Measurements from ENCODE around the gene SCAMP4. TPM values are rescaled to one million over a fixed set of nuclear protein-coding genes. Genes with fewer than 3 reads are reported as not detected.

Gene SCAMP4
- total and polyA plus RNA-seq, 9 of the 15 experiments (the other 6 are each of a cell fraction or from before 2014, with no cell fraction given) = 0.81 to 45.9 (median 12.8) TPM

GRCh38 chr19:1905110-1905862 lies at the start of gene SCAMP4, which contains the start of gene ADAT3 (continued):
- TF ChIP-seq E2F8 (IDR thresholded peaks at IDR 0.05; ENCODE audit: low read depth, partially characterized antibody) = peak; percentile 60
- no peak for TF ChIP-seq ZNF436 (CRISPR knock-in tag; IDR thresholded peaks at IDR 0.05)
- TF ChIP-seq HCFC1 (IDR thresholded peaks at IDR 0.05; ENCODE audit: low read depth, low read length) = peak; percentile 99
- no peak for TF ChIP-seq LARP7 (IDR thresholded peaks at IDR 0.05)
- no peak for TF ChIP-seq DEAF1 (CRISPR knock-in tag; IDR thresholded peaks at IDR 0.05)
- no peak for TF ChIP-seq TSC22D4 (tag; IDR thresholded peaks at IDR 0.05)
- no peak for TF ChIP-seq PHTF2 (CRISPR knock-in tag; IDR thresholded peaks at IDR 0.05)
- no peak for TF ChIP-seq PREB (CRISPR knock-in tag; IDR thresholded peaks at IDR 0.05)
- TF ChIP-seq HMGXB4 (CRISPR knock-in tag; IDR thresholded peaks at IDR 0.05) = 0 out of 2 replicates have a peak, but pooled peaks have one; percentile 37
- no peak for TF ChIP-seq ZNF696 (CRISPR knock-in tag; conservative IDR thresholded peaks at IDR 0.05)
- no peak for TF ChIP-seq POLR3G (IDR thresholded peaks at IDR 0.05; ENCODE audit: extremely low read depth, insufficient read length, insufficient replicate concordance)
- TF ChIP-seq ZBTB8A (IDR thresholded peaks at IDR 0.05; ENCODE audit: partially characterized antibody) = no peak
- peak; percentile 80; the same call in 1 of the 2 replicates for TF ChIP-seq ZNF668 (CRISPR knock-in tag; IDR thresholded peaks at IDR 0.05)
- TF ChIP-seq GTF2F1 (IDR thresholded peaks at IDR 0.05; ENCODE audit: low read depth, low read length) = no peak
- no peak for TF ChIP-seq TCF3 (CRISPR knock-in tag; IDR thresholded peaks at IDR 0.05)
- TF ChIP-seq KDM5B (IDR thresholded peaks at IDR 0.05; ENCODE audit: insufficient replicate concordance, low read depth, low read length) = peak; percentile 35
- TF ChIP-seq LCOR (CRISPR knock-in tag; IDR thresholded peaks at IDR 0.05) = no peak
- no peak; the same call in 1 of the 2 replicates for TF ChIP-seq KLF1 (tag; IDR thresholded peaks at IDR 0.05)
- no peak; the same call in 1 of the 2 replicates for TF ChIP-seq ZBTB2 (IDR thresholded peaks at IDR 0.05)
- no peak for TF ChIP-seq TAL1 (IDR thresholded peaks at IDR 0.05)

Measured in K562 (cell line).